NCI-H1048 (cell line): ENCODE results near the gene GHR.

ENCODE experiments used
- DNase-seq: peaks from one replicate; lab custom pipeline; 2025; lab: John Stamatoyannopoulos, UW

Gene GHR

DNA sequence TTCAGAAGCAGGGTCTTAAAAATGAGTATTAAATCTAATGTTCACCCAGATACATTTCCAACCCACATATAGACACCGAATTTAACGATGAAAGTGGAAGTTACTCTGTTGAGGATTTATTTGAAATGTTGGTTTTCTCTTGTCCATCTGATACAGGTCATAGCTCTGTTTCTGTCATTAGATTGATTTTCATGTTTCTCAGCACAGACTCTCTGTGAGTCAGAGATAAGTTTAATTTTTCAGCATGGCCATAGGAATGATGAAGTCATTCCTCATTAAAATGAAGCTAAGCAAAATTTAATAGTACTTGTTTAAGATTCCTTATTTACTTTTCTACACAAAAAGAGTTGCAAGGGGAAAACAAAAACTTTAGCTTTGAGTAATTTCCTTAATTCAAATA is 38.8 kb downstream of the GHR start:
- no peak for DNase-seq

DNA sequence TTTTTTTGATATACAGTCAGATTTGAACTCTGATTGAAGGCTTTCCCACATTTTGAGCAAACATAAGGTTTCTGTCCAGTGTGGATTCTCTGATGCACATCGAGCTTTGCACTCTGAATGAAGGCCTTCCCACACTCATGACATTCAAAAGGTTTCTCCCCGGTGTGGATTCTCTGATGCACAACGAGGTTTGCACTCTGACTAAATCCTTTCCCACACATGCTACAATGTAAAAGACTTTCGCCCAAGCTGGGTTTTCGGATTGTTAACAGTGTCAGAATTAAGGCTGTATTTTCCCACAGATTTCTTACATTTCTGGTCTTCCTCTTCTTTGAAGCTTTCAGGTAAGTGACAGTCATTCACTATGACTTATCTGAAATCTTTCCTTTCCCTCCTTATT is 44.3 kb downstream of the GHR start:
- no peak for DNase-seq

DNA sequence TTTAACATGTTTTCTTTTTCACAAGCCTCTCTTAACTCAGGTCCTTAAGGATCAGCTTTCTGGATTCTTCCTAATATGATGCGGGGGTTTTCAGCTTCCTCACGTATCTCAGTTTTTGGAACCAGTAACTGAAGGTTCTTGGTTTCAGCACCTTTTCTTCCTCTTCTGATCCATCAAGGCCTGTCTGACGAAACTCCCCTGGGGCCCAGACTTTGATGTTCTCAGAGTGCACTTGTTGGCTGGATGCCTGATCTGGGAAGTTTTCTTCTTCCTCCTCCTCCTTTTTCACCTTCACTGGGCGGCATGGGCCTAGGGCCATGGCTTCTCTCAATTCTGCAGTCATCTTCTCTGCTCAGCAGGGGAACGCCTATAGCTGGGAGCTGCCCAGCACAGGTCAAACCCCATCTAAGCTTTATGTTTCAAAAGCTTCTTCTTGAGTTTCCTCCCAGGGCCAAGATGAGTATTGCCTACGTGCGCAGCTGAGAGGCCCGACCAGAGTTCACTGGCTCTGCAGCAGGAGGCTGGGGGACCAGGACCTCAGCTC is 44.8 kb downstream of the GHR start:
- no peak for DNase-seq

DNA sequence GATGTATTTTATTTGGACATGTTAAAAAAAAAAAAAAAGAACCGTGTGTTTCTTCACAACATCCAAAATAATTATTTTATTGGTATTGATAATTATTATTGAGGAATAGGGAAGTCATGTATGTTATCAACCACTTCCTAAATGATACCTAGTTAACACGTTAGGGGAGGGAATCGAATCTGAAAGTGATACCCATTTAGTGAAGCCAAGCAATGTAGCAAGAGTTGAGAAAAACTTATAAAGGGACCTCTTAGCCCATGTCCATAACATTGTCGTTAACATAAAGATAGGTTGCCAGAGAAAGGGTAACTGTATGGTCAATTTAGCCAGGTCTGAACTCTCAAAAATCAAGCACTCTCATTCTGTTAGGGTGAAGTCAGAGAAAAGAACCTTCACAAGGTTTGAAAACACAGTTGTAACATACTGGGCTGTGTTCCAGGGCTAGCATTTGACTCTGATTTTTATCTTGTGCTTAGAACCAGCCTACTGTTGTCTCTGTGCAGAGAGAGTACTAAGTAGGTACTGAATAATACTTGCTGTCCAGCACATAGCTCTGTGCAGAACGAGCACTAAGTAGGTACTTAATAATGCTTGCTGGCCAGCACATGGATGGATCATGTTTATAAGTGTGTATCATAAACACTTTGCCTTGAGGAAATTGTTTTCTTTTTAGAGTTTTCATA is 60.4 kb downstream of the GHR start:
- DNase-seq, result no peak

DNA sequence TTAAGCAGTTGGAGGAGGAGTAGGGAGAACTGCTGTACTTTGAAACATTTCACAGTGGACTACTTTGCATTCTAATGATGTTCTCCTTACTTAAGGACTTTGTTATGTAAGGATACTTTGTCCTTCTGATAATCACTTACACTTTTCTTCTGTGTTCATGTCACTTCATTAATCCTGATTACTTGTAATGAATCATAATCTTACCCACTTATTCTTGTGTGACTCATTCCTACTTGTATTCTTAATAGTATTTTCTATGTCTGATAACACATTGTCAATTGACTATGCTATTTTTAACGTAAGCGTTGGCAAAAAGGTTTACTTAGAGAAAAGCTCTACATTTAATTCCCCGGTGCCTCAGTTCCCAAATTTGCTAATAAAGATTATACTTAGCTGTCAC is 63.8 kb downstream of the GHR start:
- DNase-seq, result no peak

DNA sequence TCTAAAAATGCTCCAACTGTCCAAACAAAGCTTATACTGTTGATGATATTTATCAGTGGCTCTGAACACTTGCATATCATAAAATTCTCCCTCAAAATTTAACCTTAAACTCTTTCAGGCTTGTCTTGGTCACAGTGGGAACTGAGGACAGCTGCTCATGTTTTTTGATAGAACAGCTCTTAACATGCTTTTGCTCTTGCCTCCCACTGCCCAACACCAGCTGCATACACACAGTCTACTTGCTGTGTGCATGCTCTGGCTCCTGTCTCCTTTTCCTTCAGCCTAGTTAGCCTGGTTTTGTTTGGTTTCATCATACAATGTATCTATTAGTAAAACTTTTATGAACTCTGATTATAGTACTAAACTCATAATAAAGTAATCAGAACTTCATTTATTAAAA is 64.6 kb downstream of the GHR start:
- no peak for DNase-seq

DNA sequence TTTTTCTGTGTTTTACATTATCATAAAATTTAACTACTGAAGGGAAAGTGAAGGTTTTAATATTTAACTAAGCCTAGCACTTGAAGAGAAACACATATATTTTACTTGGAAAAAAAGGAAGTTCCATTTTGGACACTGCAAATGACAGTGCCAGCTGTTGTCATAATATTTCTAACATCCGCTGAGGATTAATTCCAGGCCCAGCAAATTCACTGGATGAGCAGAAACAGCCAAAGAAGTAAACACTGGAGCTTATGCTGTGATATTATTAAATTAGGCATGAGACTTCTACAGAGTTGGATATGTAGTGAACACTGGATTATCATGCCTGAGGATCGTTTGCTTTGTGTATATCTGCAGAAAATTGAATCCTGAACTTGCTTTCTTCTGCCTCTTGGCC is 67.6 kb downstream of the GHR start:
- DNase-seq, result no peak

DNA sequence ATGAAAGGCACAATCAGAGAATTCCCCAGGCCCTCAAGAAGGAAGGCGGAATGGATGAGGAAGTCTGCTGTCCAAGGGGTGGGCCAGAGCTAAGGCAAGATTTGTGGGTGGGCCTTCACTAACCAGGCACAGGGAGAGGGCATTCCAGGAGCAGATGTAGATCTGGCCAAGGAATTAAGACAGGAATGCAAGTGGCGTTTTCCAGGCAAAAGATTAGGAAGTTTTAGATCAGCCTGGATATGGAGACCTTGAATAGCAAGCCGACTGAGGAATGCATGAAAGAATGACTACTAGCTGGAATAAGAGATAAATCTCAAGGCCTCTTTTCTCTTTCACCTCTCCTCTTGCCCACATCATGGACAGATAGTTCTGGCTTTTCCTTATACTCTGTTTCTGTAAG is 68.5 kb downstream of the GHR start:
- no peak for DNase-seq

DNA sequence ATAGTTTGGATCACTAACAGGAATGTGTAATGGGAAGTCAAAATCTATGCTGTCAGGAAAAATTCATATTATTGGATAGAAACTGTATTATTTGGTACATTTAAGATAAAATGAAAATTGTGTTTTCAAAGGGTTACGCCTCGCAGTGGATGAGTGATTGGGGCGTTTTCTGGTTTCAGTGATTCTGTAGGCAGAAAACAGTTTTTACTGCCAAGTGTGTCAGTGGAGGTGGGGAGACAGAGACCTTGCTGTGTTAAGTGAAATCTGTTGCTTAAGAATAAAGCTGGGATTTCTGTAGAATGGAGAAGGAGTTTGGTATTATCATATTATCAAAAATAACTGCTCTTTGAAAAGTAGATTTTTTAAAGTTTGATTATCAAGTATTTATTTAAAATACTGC is 69.7 kb downstream of the GHR start:
- no peak for DNase-seq

DNA sequence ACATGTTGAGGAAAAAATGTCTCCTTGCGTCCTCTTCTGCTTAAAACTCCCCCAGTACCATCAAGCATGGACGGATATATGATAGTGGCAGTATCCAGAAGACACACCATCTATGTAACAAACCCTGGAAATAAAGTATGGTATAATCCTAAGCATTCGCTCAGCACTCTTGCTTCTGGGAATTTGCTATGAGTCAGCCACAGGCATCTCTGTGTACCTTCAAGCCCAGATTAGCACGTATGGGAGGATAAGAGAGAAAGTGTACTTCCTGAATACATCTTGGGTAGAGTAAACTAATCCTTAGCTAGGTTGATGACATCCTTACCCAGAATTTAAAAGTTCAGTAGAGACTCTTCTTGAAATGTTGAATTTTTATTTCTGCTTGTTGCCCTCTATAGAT is 71.2 kb downstream of the GHR start:
- DNase-seq, result no peak

DNA sequence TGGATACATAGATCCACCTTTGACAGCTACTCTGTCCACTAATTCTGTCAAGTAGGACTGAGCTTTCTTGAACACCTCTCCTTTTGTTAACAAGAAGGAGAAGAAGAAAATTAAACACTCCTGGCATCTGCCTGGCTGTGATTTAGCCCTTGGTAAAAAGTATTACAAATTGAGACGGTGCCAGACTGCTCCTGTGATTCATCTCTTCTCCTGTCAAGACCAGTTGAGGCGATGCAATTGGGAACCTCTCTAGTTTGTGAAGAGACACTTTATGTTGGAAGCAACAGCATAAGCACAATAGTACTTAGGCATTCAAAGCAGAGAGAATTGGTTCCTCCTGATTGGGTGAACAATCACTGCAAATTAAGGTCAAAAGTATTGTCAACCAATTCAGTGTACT is 72.7 kb downstream of the GHR start:
- DNase-seq, result no peak

DNA sequence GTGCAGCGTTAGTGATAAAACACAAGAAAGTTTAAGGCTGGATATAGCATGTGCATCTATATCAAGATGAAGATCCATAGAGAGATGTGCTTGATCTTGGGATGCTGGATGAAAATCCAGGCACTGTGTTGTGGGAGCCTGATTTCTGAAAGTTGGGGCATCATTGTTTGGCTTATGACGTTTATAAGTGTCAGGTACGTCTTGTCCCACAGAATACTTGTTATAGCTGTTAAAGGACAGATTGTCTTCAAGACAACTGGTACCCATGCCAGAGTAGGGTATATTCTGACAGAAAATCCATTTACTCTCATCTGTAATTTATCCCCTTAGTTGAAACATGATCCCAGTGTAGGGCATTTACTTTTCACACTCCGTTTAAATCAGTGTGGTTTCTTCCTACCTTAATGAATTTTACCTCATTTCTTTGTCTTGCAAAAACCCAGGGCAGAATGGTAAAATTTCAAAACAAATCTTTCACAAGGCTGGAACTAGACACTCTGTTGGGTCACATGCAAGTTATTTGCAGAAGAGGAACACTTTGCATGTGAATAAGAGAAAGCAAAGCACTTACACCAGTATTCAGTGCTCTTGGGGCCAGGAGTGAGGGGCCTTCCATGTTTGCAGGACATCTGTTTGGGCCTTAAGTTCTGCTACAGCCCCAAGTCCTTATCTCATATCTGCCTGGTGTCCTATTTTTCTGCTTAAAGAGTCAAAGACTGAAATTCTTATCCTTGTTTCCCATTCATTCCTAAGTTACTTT is 73.3 kb downstream of the GHR start:
- no peak for DNase-seq

DNA sequence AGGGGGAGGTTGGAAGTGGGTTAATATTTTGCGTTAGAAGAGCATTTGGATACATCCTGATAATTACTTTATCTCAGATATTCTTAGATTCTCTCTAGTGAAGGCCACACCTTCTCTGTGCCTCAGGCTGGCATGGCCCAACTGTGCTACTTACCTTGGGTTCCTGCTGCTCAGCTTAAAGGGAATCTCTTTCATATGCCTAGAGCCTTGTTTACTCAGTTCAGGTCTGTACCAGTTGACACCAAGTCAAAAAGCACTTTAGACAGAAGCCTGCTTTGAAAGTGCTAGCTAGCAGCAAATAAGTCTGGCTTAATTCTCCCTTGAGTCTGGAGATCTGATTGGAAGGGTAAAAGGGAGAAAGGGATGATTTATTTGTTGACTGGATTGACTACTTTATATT is 74.8 kb downstream of the GHR start:
- no peak for DNase-seq

DNA sequence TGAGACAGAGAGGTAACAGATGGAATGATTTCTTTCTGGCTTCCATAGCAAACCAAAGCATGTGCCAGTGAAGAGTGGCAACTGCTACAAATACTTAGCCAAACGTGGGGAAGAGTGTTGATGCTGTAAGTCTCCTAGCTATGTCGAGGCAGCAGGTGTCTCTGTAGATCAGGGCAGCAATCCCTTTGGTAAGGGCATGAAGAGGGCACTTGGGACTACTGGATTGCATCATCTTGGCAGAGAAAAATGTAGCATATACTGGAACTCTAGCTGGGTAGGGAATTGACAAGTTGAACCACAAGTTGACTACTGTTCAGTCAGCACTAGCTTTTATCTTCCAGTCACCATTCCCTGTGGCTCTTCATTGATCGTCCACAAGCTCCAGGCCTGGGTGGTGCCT is 75.8 kb downstream of the GHR start:
- DNase-seq, result no peak

DNA sequence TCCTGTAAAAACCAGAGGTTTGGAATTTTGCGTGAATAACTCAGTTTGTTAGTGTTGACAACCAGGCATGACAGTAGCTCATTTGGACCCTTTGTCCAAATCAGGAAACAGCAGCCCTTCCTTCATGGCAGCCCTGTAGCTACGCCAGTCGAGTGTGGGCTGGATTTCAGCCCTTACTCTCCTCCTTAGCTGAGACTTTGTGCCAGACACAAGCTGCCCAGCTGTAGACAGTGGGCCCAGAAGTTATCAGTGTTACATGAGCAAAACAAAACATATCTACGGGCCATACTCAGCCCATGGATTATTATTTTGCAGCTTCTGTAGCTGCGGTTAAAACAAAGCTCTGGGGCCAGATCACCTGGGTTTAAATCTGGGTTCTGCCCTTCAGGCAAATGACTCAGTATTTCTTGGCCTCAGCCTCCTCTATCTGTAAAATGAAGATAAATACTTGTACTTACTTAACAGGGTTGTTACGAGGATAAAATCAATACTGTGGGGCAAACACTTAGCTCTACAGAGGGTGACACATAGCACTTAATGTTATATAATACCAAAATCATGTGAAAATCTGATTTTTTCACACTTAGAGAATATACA is 76.9 kb downstream of the GHR start:
- no peak for DNase-seq

DNA sequence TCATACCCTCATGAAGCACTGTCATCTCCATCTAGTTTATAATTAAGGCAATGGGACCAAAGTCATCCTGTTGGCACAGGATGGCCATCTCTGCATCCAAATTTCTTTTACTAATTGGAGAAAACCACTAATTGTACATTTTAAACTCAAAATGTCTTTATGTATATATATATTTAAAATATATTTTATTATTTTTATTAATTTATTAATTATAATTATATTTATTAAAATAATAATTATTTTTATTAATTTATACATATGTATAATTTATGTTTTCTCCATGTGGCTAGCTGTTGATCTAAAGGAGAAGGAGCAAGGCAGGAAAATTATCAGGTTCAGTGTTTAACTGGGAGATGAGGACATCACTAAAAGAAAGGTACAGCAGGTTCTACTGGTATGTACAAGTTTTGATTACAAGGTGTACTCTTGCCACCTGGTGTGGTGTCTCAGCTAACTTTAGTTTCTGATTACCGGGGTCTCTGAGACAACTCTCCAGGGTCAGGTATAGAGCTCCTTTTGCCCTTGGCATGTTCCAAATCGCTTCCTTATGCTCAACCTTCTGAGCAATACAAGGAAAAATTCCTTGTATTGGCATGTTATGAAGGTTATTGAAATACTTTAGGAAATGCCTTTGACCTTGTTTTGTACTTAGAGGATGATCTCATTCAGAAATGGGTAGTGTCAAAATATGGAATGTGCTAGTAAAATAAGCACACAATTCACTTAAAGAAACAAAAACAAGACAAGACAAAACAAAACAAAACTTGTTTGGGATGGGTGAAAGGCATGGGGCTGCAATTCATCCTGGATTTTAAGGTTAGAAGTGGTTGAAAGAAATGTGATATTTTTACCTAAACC is 79.6 kb downstream of the GHR start:
- DNase-seq, result no peak

DNA sequence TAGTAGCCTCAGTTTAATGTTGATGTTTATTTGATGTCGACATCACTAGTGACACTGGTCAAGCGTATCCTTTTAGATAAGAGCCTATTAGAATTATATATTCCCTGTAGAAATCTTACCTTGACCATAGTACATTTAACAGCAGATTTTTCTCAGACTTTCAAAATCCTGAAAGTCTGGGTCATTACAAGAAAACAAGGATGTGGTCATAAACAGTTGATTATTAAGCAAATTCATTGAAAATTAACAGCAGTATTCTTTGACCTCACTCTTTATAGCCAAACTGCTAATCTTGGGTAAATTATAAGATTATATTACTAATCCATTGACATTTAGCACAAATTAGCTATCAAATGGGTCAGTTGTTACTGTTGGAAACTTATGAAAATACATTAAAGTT is 83.4 kb downstream of the GHR start:
- DNase-seq, result no peak

DNA sequence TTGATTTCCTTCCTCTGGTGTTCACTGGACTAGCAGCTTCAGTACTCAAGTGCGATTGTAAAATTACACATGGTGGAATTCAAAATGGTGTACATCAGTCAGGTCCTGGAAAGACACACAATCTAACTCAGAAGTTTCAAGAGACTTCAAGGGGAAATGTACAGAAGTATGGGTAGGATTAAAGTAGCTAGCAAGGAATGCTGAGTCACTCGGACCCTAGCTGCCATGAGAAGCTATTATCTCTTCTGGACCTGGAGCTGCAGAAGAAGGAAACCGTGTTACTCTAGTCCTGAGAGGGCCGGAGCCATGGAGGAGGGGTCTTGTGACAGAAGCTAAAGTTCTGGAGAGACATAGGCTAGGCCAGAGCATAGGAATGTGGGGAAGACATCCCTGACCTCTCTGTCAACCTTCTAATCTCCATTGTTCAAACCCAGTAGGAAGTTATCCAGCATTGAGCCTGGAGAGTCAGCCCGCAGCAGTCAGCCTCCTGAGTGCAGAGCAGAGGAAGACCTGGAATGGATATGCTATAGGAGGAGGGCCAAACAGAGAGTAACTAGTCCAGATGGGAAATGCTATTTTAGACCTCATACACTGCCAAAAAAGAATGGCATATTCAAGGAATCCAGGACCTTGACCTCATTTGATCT is 84.3 kb downstream of the GHR start:
- no peak for DNase-seq

DNA sequence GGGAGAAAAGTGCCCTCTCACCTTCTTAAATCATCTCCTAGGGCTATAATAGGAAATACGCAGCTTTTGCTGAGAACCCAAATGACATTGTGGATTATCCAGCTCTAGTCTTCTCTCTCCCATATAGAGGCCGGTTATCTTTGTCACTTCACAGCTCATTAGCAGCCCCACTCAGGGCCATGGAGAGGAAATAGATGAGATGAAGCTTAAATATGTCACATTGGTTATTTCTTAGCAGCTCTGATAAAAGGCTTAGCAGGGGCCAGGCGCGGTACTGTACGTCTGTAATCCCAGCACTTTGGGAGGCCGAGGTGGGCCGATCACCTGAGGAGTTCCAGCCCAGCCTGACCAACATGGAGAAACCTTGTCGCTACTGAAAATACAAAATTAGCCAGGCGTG is 90.0 kb downstream of the GHR start:
- DNase-seq, result no peak

DNA sequence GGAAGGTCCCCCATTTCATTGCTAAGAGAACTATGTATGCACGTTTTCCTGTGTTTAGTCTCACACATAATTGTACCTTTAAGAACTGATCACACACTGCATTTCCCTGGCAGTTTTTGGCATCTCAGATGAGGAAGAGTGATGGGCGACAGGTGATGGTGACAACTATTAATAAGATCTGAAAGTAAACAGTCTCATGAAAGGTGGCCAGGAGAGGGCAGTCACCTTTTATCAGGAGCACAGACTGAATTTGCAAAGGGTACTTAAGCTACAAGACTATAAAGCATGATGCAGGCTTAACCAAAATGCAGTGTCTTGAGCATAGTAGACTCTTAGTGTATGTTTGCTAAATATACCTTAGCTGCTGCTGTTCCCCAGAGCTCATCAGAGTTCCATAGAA is 91.5 kb downstream of the GHR start:
- no peak for DNase-seq

DNA sequence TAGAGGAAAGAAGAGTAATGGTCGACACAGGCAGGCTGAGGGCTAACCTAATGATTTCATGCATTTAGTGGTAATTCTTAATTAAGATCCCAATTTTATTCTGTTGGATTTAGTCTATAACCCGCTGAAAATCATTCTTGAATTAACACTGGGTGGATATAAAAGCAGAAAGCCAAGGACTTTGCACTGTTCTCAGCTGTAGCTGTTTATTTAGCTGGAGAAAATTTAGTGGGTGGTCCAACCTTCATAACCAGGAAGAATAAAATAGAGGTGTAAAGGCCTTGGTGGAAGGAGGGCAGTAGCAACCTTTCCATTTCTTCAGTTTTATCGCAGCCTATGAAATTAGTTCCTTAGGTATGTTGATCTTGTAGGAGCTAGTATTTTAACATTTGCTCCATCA is 92.3 kb downstream of the GHR start:
- DNase-seq, result no peak
